RPMI7951 (cell line): Measurements from ENCODE around the gene HACD2. TPM values are rescaled to one million over a fixed set of nuclear protein-coding genes. Genes with fewer than 3 reads are reported as not detected.

Experiments used
- DNase-seq: peaks from one replicate; pipeline ENCODE4 v3.0.0-alpha.2; 2012; ENCODE audit warnings: low read depth
- total RNA-seq: library from RNA; depleted of rRNA; stranded (reverse); fragments of >200 nt; shearing (Covaris generic); gene quantifications from 2 replicates; pipeline ENCODE4 v1.2.3, GENCODE V29; 2014; rRNA removed

Gene HACD2
- total RNA-seq, 1 experiment from 2014 or later = 36.6 TPM

- DNase-seq = no peak
These were observed 137.5 kb downstream of the HACD2 start for GRCh38 chr3:123447416-123447748.

GRCh38 chr3:123446610-123447109 lies 138.2 kb downstream of the HACD2 start:
- no peak for DNase-seq

DNA sequence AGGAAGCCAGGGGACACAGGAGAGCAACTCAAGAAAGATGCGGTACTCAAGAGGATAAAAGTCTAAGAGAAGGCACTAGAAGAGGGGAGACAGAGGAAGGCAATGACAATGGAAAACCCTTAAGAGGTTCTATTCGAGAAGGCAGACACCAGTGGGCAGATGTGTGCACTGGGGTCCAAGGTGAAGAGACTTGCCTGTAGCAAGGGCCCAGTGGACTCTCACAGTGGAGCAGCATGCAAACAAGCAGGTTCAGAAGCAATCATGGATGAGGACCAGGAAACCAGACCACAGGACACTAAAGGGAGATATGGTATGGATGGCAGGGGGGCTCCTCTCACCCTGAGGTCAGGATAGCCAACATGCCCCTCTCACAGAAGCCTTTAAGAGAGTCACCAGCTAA lies 138.6 kb downstream of the HACD2 start:
- no peak for DNase-seq

- DNase-seq = no peak
These were observed 139.2 kb downstream of the HACD2 start for GRCh38 chr3:123445702-123446101.

- no peak for DNase-seq
These were observed 140.1 kb downstream of the HACD2 start for GRCh38 chr3:123444744-123445143.

DNA sequence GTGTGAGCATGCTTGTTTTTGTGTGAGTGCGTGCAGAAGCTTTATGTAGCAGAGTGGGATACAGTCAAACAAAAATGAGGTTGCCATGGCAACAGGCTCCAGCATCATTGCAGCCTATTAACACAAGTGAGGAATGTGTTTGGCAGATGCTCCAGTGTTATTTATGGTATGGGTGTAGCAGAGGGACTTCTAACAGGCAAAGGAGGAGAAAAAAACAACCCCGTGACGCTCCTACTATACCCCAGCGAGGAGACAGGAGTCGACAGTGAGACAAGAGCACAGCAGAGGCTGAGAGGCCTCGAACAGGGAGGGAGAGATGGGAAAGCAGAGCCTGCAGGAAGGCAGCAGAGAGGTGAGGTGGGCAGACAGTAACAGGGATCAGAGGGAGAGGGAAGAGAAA lies 140.8 kb downstream of the HACD2 start:
- DNase-seq = peak; percentile 6

DNA sequence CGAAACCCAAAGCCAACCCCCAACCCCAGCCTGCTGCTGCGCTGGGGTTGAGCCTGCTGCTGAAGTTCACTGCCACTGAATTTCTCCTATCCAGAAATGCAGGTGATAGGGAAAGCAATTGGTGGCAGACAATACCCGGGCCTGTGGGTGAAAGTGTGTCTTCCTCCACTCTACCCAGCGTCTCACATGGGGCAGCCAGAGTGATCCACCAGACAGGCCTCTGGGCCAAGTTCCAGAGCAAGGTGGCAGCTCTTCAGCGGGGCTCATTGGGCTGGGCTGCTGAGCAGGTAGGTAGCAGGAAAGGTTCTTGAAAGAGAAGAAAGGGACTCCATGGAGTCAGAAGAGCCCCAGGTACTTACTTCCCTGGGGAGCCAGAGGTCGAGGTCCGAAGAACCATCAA lies 141.9 kb downstream of the HACD2 start:
- no peak for DNase-seq

DNA sequence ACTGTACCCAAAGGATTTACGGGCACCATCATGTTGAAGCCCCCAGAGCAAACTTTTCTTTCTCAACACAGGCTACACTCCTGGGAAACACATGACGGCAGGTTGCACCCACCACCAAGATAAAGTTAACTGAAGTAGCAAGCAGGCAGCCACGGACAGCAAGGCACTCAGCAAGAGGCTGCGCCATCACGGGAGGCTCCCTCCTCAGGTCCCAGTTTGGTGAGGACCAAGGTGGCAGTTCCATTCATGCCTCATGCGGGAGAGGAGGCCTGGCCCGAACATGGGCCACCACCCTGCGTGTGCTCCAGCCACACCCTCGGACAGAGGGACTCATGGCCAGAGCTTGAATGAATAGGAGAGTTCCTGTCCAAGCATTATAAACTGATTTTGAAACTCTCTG lies 142.7 kb downstream of the HACD2 start:
- DNase-seq = no peak

Other genes with a start within 250 kb of the HACD2 start
- gene ADCY5, start 136.0 kb downstream of the HACD2 start, total RNA-seq = 0.10 TPM in 1 of 2 replicates, not detected in the other